22Rv1 (cell line): ENCODE data around the gene MINPP1.

Experiments
- H3K27ac ChIP-seq: fragments of 450-650 bp; 2 replicates; pipeline ENCODE4 v1.5.1; 2017
- ZFX ChIP-seq: fragments of 450-650 bp; IDR thresholded peaks from 2 replicates; pipeline ENCODE4 v1.6.1; 2017; ENCODE audit warnings: antibody characterized with exemption, borderline replicate concordance
- TF ChIP-seq, protein P1 (sequence below): fragments of 450-650 bp; IDR thresholded peaks from 2 replicates; pipeline ENCODE4 v1.5.1; 2017; ENCODE audit warnings: mild to moderate bottlenecking

The MINPP1 gene

GRCh38 chr10:87560495-87561129 lies 55.9 kb downstream of the MINPP1 start:
- no peak for TF ChIP-seq ZFX
- no peak overlapping the region for H3K27ac ChIP-seq

GRCh38 chr10:87562750-87563149 lies 58.1 kb downstream of the MINPP1 start:
- no peak overlapping the region for H3K27ac ChIP-seq
- TF ChIP-seq, protein P1, sequence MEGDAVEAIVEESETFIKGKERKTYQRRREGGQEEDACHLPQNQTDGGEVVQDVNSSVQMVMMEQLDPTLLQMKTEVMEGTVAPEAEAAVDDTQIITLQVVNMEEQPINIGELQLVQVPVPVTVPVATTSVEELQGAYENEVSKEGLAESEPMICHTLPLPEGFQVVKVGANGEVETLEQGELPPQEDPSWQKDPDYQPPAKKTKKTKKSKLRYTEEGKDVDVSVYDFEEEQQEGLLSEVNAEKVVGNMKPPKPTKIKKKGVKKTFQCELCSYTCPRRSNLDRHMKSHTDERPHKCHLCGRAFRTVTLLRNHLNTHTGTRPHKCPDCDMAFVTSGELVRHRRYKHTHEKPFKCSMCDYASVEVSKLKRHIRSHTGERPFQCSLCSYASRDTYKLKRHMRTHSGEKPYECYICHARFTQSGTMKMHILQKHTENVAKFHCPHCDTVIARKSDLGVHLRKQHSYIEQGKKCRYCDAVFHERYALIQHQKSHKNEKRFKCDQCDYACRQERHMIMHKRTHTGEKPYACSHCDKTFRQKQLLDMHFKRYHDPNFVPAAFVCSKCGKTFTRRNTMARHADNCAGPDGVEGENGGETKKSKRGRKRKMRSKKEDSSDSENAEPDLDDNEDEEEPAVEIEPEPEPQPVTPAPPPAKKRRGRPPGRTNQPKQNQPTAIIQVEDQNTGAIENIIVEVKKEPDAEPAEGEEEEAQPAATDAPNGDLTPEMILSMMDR = no peak
- TF ChIP-seq ZFX = no peak

DNA sequence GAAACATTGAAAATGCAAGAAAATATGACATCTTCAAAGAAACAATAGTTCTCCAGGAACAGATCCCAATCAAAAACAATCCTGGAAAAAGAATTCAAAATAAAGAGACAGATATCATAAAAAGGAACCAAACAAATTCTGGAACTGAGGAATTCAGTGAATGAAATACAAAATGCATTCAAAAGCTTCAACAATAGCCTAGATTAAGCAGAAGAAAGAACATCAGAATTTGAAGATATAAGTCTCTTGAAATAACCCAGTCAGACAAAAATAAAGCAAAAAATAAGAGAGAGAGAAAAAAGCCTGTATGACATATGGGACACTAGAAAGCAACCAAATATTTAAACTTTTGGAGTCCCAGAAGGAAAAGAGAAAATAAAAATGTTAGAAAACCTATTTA lies 60.3 kb downstream of the MINPP1 start:
- H3K27ac ChIP-seq = no peak overlapping the region
- TF ChIP-seq, protein P1 = no peak
- TF ChIP-seq ZFX = no peak

DNA sequence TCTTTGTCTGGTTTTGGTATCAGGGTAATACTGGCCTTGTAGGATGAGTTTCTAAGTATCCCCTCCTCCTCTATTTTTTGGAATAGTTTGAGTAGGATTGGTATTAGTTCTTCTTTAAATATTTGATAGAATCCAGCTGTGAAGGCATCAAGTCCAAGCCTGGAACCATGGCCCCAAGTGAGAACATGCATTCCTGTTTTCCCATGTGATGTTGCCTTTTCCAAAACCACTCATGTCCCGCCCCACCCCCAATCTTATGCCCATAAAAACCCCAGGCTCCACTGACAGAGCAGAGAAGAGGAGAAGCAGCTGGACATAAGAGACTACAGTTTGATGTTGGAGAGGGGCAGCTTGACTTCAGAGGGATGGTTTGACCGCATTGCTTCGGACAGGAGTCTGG lies 71.2 kb downstream of the MINPP1 start:
- H3K27ac ChIP-seq = no peak overlapping the region
- no peak for TF ChIP-seq ZFX

GRCh38 chr10:87578160-87578841 lies 73.6 kb downstream of the MINPP1 start:
- TF ChIP-seq, protein P1 = no peak
- TF ChIP-seq ZFX = no peak
- no peak overlapping the region for H3K27ac ChIP-seq

DNA sequence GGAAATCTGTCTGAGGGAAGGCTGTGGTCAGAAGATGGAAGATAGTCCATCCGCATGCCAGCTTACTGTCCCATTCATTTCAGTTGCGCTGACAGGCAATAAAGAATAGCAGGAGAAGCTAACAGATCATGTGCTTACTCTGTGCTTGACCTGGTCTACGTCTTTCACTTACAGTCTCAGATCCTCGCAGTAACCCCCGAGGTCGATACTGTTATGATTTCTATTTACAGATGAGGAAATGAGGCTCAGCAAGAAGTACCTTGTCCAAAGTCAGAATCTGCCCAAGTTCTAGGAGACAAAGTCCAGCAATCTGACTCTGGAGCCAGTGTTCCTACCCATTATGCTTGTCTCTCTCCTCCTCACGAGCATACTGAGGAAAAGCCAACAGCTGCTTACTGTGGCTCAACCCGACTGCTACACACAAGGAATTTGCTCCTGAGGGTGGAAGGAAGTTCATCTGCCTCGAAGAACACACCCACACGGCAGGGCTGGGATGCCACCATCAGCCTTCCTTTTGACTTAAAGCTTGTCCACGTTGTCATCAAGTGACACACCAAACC lies 74.2 kb downstream of the MINPP1 start:
- H3K27ac ChIP-seq = no peak overlapping the region
- TF ChIP-seq, protein P1 = no peak

DNA sequence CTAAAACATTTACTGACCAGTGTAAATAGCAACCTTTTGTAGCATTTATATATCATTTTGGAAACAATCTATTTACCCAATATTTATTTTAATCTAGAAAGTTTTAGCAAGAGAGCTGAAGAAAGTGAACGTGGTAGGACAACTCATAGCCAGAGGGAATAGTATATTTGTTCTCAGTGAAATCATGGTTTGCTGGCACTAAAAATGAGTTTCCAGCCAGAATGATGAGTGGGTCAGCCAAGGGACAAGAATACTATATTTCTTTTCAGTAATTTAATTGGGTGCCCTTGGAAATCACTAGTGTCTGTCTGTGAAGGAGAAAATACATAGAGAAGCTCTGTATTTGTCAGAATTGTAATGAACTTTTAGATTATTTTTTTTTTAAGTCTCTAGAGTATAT lies 74.9 kb downstream of the MINPP1 start:
- no peak overlapping the region for H3K27ac ChIP-seq
- no peak for TF ChIP-seq ZFX
- TF ChIP-seq, protein P1 = no peak

GRCh38 chr10:87580016-87580415 lies 75.3 kb downstream of the MINPP1 start:
- no peak for TF ChIP-seq ZFX
- TF ChIP-seq, protein P1 = no peak
- no peak overlapping the region for H3K27ac ChIP-seq
